SK-N-SH (cell line): ENCODE results near the gene SEBOX. TPM values are rescaled to one million over a fixed set of nuclear protein-coding genes. Genes with fewer than 3 reads are reported as not detected.

Experiments used
- CTCF ChIA-PET: fragments of 300-600, 350-600 bp; formaldehyde crosslinking; extraction: SDS; loops from one replicate; lab custom pipeline; 2021; lab: Yijun Ruan, JAX
- POLR2A ChIA-PET: fragments of 350-600 bp; sonication (Branson Sonifier 250); formaldehyde crosslinking; extraction: SDS; loops from one replicate; lab custom pipeline; 2020; ENCODE audit warnings: antibody characterized with exemption, inconsistent platforms; lab: Yijun Ruan, JAX
- DNase-seq: peaks from one replicate; pipeline ENCODE4 v3.0.0; 2012
- H2AFZ ChIP-seq: fragments of 200-600 bp; sonication (generic); 2 replicates; pipeline ENCODE4 v1.8.1; 2016; ENCODE audit warnings: antibody characterized with exemption, mild to moderate bottlenecking, low read depth
- H3F3A ChIP-seq: fragments of 200-600 bp; sonication (generic); replicated peaks from 2 replicates; pipeline ENCODE3; 2016; ENCODE audit warnings: antibody characterized with exemption, mild to moderate bottlenecking; ENCODE audit not compliant: insufficient read depth
- H3K27ac ChIP-seq, 2 experiments: fragments of 200-500 bp in 1 of 2; fragments of 200-600 bp in 1 of 2; sonication (Bioruptor generic) in 1 of 2; sonication (generic), shearing (Covaris generic) in 1 of 2; 2 replicates each; pipeline versions ENCODE4 v1.5.1 to v1.6.1; 2014 to 2016; ENCODE audit warnings: low read depth in 2 of 2, inconsistent platforms in 1 of 2, low read length in 1 of 2, mild to moderate bottlenecking in 1 of 2, mixed read lengths in 1 of 2
- H3K27me3 ChIP-seq: fragments of 200-600 bp; sonication (generic), shearing (Covaris generic); 2 replicates; pipeline ENCODE4 v1.6.1; 2016; ENCODE audit warnings: mixed run types; ENCODE audit not compliant: insufficient read depth
- H3K36me3 ChIP-seq, 2 experiments: fragments of 200-500 bp in 1 of 2; fragments of 200-600 bp in 1 of 2; sonication (Bioruptor generic) in 1 of 2; sonication (generic) in 1 of 2; replicated peaks in 1 of 2; 2 replicates each; pipeline versions ENCODE3 to v1.5.1; 2014 to 2016; ENCODE audit warnings: low read length in 1 of 2, mild to moderate bottlenecking in 1 of 2; ENCODE audit not compliant: insufficient read depth in 2 of 2, control insufficient read depth in 1 of 2
- H3K4me1 ChIP-seq, 2 experiments: fragments of 200-500 bp in 1 of 2; fragments of 200-600 bp in 1 of 2; sonication (Bioruptor generic) in 1 of 2; sonication (generic), shearing (Covaris generic) in 1 of 2; 2 replicates each; pipeline versions ENCODE4 v1.5.1 to v1.6.1; 2014 to 2016; ENCODE audit warnings: low read depth in 1 of 2, low read length in 1 of 2, mixed run types in 1 of 2; ENCODE audit not compliant: insufficient read depth in 2 of 2, control insufficient read depth in 1 of 2
- H3K4me2 ChIP-seq: fragments of 200-600 bp; sonication (generic), shearing (Covaris generic); 2 replicates; pipeline ENCODE4 v1.6.1; 2017; ENCODE audit warnings: mixed run types
- H3K4me3 ChIP-seq, 2 experiments: fragments of 200-500 bp in 1 of 2; fragments of 200-600 bp in 1 of 2; sonication (Bioruptor generic) in 1 of 2; sonication (generic), shearing (Covaris generic) in 1 of 2; 2 replicates each; pipeline versions ENCODE4 v1.5.1 to v1.8.1; 2014 to 2016; ENCODE audit warnings: low read depth in 2 of 2, inconsistent platforms in 1 of 2, low read length in 1 of 2, mild to moderate bottlenecking in 1 of 2, mixed read lengths in 1 of 2, moderate library complexity in 1 of 2
- H3K79me2 ChIP-seq: fragments of 200-600 bp; sonication (generic); 2 replicates; pipeline ENCODE4 v1.8.1; 2017; ENCODE audit warnings: mild to moderate bottlenecking; ENCODE audit not compliant: insufficient read depth
- H3K9ac ChIP-seq: fragments of 200-600 bp; sonication (generic); 2 replicates; pipeline ENCODE4 v1.6.1; 2017; ENCODE audit warnings: mixed run types
- H3K9me2 ChIP-seq: fragments of 200-600 bp; sonication (generic); 2 replicates; pipeline ENCODE4 v1.6.1; 2017; ENCODE audit warnings: mixed run types
- H3K9me3 ChIP-seq: fragments of 200-600 bp; sonication (generic); 2 replicates; pipeline ENCODE4 v1.6.1; 2017; ENCODE audit warnings: mixed run types, mild to moderate bottlenecking, moderate library complexity
- H4K20me1 ChIP-seq: fragments of 200-600 bp; sonication (generic); 2 replicates; pipeline ENCODE4 v1.6.1; 2017; ENCODE audit warnings: mild to moderate bottlenecking, mixed run types; ENCODE audit not compliant: insufficient read depth
- FOSL2 ChIP-seq: IDR thresholded peaks from 2 replicates; pipeline ENCODE4 v1.4.0; 2012; ENCODE audit warnings: low read depth, mild to moderate bottlenecking, moderate library complexity, borderline replicate concordance
- GATA2 ChIP-seq: sonication (generic); formaldehyde crosslinking; IDR thresholded peaks from 2 replicates; pipeline ENCODE4 v1.5.0; 2020; ENCODE audit warnings: mild to moderate bottlenecking, missing genetic modification reagents
- IRF3 ChIP-seq: fragments of 150-350 bp; IDR thresholded peaks from 2 replicates; pipeline ENCODE4 v1.6.1; 2016; ENCODE audit warnings: mild to moderate bottlenecking, low read depth, low read length
- JUND ChIP-seq: IDR thresholded peaks from 2 replicates; pipeline ENCODE4 v1.4.0; 2012
- MEF2A ChIP-seq: IDR thresholded peaks from 2 replicates; pipeline ENCODE4 v1.4.0; 2012; ENCODE audit warnings: low read depth, borderline replicate concordance
- MXI1 ChIP-seq: IDR thresholded peaks from 2 replicates; pipeline ENCODE4 v1.6.1; 2012; ENCODE audit warnings: mild to moderate bottlenecking, low read depth, low read length, improper control_type of control experiment
- NFIC ChIP-seq: IDR thresholded peaks from 2 replicates; pipeline ENCODE4 v1.4.0; 2012; ENCODE audit warnings: borderline replicate concordance
- RAD21 ChIP-seq: IDR thresholded peaks from 2 replicates; pipeline ENCODE4 v1.6.1; 2012; ENCODE audit warnings: mild to moderate bottlenecking, low read length
- REST ChIP-seq: IDR thresholded peaks from 2 replicates; pipeline ENCODE4 v1.6.1; 2012; ENCODE audit warnings: mild to moderate bottlenecking, low read depth, low read length, moderate library complexity
- RFX5 ChIP-seq: IDR thresholded peaks from 2 replicates; pipeline ENCODE4 v1.6.1; 2012; ENCODE audit warnings: mild to moderate bottlenecking, improper control_type of control experiment, low read length
- RXRA ChIP-seq: IDR thresholded peaks from 2 replicates; pipeline ENCODE4 v1.4.0; 2012; ENCODE audit warnings: low read depth, mild to moderate bottlenecking, borderline replicate concordance
- SMC3 ChIP-seq: IDR thresholded peaks from 2 replicates; pipeline ENCODE4 v1.6.1; 2012; ENCODE audit warnings: low read depth, low read length, improper control_type of control experiment
- TAF1 ChIP-seq: IDR thresholded peaks from 2 replicates; pipeline ENCODE4 v1.6.1; 2012; ENCODE audit warnings: low read depth, mild to moderate bottlenecking, low read length, moderate library complexity, borderline replicate concordance
- TCF12 ChIP-seq: IDR thresholded peaks from 2 replicates; pipeline ENCODE4 v1.4.0; 2012
- TEAD4 ChIP-seq: IDR thresholded peaks from 2 replicates; pipeline ENCODE4 v1.4.0; 2012; ENCODE audit warnings: mild to moderate bottlenecking, borderline replicate concordance; ENCODE audit not compliant: insufficient read depth
- WGBS: methylation state at CpG from one replicate; pipeline ENCODE4 v1.1.6; 2017; ENCODE audit warnings: low lambda C conversion rate; 5-methylcytosine and 5-hydroxymethylcytosine counted together
- polyA plus RNA-seq, 3 experiments: library from polyadenylated mRNA; depleted of rRNA; stranded (reverse); fragments of >200 nt; gene quantifications; 2 replicates each; pipeline ENCODE4 v1.2.3, GENCODE V29; 2012
- TF ChIP-seq, protein P1 (sequence below): IDR thresholded peaks from 2 replicates; pipeline ENCODE4 v1.4.0; 2012; ENCODE audit warnings: low read depth, borderline replicate concordance

Gene SEBOX
- polyA plus RNA-seq, 1 of the 3 experiments (the other 2 are of a cell fraction): not detected

DNA sequence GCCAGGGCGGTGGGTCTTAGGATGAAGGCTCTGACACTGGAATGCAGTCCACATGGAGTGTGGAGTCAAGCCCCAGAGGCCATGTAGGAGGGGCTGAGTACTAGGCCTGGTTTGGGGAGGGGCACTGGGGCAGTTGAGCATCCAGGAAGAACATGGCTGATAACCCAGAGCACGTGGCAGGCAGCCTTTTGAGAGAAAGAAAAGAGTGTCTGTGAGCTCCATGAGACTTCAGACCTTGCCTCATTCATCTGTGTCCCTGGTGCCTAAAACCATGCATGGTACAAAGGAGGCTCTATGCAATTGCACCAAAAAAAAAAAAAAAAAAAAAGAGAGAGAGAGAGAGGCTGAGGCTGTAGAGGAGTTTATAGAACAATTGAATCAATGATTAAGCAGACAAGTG, 26.4 kb upstream of the SEBOX start (continued):
- TF ChIP-seq NFIC (no peak), RAD21 (no peak), JUND (no peak), TEAD4 (no peak)

GRCh38 chr17:28390984-28391383, 26.0 kb upstream of the SEBOX start:
- Histone ChIP-seq H4K20me1 (no peaks in the 10 kb centered on the region), H3F3A (peaks cover 4% of the 10 kb centered on the region), H3K4me3 (no peak overlapping the region), H3K4me1 (no peaks in the 10 kb centered on the region), H3K79me2 (no peaks in the 10 kb centered on the region), H3K4me2 (no peak overlapping the region), H3K9me3 (no peaks in the 10 kb centered on the region), H3K9ac (no peak overlapping the region), H3K27me3 (no peaks in the 10 kb centered on the region), H2AFZ (no peak overlapping the region), H3K9me2 (no peaks in the 10 kb centered on the region), H3K36me3 (peaks cover 34 to 59% of the 10 kb centered on the region in 2 experiments), H3K27ac (no peak overlapping the region)
- WGBS: 88% methylated on average over 1 of the region's 1 CpG
- no peak for DNase-seq
- CTCF ChIA-PET: no interaction called here
- TF ChIP-seq FOSL2 (no peak), RXRA (no peak), TAF1 (no peak), MEF2A (no peak), MXI1 (no peak), SMC3 (no peak), IRF3 (no peak), GATA2 (CRISPR knock-in tag) (no peak), TCF12 (no peak), REST (no peak), RFX5 (no peak)
- TF ChIP-seq, protein P1, sequence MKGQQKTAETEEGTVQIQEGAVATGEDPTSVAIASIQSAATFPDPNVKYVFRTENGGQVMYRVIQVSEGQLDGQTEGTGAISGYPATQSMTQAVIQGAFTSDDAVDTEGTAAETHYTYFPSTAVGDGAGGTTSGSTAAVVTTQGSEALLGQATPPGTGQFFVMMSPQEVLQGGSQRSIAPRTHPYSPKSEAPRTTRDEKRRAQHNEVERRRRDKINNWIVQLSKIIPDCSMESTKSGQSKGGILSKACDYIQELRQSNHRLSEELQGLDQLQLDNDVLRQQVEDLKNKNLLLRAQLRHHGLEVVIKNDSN: no peak
- POLR2A ChIA-PET: no interaction called here
